Cardiac muscle cell (in vitro differentiated cells and primary cell): ENCODE data around the gene SMAD7. TPM values are rescaled to one million over a fixed set of nuclear protein-coding genes. Genes with fewer than 3 reads are reported as not detected.
A peak's percentile ranks its signal among the peaks of the same experiment; 100 is the strongest.

Source experiments
- DNase-seq, 2 donors: peaks; one replicate each; pipeline versions ENCODE4 v3.0.0 to v3.0.0-alpha.2; 2010 to 2017; ENCODE audit warnings: low read depth in 1 of 2, low spot score in 1 of 2
- H3K27ac ChIP-seq: fragments of 200-600 bp; sonication (generic); 2 replicates; pipeline ENCODE4 v1.5.1; 2016
- H3K27me3 ChIP-seq: fragments of 200-600 bp; sonication (generic); 2 replicates; pipeline ENCODE4 v1.6.0; 2016; ENCODE audit warnings: control low read depth
- H3K36me3 ChIP-seq: fragments of 200-600 bp; sonication (generic); 2 replicates; pipeline ENCODE4 v1.5.1; 2016; ENCODE audit warnings: control low read depth
- H3K4me1 ChIP-seq: fragments of 200-600 bp; sonication (generic); 2 replicates; pipeline ENCODE4 v1.8.1; 2017; ENCODE audit warnings: low read depth, mild to moderate bottlenecking, mixed run types
- H3K4me3 ChIP-seq: fragments of 200-600 bp; sonication (generic); 2 replicates; pipeline ENCODE4 v1.5.1; 2016; ENCODE audit warnings: mild to moderate bottlenecking
- H3K9me3 ChIP-seq: fragments of 200-600 bp; sonication (generic); 2 replicates; pipeline ENCODE4 v1.5.1; 2017; ENCODE audit warnings: low read depth, mild to moderate bottlenecking, control low read depth
- polyA plus RNA-seq: library from polyadenylated mRNA; unstranded; fragments of >200 nt; fragmentation: Nextera tagmentation; extraction: Ambion mirVana; gene quantifications from 2 replicates; pipeline ENCODE4 v1.2.1, GENCODE V29; 2016
- total RNA-seq: library from RNA; depleted of rRNA; stranded (reverse); fragments of >200 nt; gene quantifications from 2 replicates; pipeline ENCODE4 v1.2.3, GENCODE V29; 2016
- TF ChIP-seq, protein P1 (sequence below): IDR thresholded peaks from 2 replicates; pipeline ENCODE4 v1.5.1; 2012; ENCODE audit warnings: low read depth, mild to moderate bottlenecking, low read length

SMAD7 gene
- total and polyA plus RNA-seq, 2 experiments from 2014 or later, result 60.1 to 129 TPM

DNA sequence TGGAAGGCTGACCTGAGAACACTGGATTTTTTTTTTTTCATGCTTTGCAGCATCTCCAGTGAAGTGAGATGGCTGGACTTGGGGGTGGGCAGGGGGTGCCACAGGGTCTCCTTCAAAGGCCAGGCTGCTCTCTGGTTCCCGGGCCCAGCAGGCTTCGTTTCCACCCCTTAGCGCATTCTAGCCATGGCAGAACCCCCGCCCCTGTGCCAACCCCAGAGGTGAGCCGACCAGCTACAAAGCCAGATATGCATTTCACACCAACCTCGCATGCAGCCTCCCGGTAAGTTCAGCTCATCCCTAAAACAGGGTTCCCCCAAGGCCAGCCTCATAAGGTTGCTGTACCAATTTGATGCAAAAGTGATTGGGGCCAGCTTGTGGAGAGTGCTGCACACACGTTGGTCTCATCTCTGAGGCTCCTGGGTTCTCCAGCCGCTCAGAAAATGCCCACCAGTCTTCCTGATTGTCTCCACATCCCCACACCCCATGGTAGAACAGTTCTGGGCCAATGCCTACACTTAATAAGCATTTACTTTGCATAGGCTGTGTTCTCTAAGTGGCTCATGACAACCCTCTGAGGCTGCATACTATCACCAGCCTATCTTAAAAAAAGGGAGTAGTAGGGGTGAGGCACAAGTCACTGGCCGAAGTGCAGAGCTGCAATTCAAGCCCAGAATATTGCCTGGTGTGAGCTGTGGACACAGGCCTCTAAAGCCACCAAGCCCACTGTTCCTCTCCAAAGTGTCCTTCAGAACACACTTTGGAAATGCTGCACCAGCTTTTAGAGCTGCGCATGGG, 23.3 kb downstream of the SMAD7 start:
- Histone ChIP-seq H3K4me3 (no peak overlapping the region), H3K27me3 (no peaks in the 10 kb centered on the region), H3K4me1 (peaks cover 80% of the 10 kb centered on the region), H3K36me3 (no peaks in the 10 kb centered on the region), H3K9me3 (no peaks in the 10 kb centered on the region), H3K27ac (peak overlapping the region; percentile 84)
- DNase-seq, result no peak
- TF ChIP-seq, protein P1, sequence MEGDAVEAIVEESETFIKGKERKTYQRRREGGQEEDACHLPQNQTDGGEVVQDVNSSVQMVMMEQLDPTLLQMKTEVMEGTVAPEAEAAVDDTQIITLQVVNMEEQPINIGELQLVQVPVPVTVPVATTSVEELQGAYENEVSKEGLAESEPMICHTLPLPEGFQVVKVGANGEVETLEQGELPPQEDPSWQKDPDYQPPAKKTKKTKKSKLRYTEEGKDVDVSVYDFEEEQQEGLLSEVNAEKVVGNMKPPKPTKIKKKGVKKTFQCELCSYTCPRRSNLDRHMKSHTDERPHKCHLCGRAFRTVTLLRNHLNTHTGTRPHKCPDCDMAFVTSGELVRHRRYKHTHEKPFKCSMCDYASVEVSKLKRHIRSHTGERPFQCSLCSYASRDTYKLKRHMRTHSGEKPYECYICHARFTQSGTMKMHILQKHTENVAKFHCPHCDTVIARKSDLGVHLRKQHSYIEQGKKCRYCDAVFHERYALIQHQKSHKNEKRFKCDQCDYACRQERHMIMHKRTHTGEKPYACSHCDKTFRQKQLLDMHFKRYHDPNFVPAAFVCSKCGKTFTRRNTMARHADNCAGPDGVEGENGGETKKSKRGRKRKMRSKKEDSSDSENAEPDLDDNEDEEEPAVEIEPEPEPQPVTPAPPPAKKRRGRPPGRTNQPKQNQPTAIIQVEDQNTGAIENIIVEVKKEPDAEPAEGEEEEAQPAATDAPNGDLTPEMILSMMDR, result no peak

DNA sequence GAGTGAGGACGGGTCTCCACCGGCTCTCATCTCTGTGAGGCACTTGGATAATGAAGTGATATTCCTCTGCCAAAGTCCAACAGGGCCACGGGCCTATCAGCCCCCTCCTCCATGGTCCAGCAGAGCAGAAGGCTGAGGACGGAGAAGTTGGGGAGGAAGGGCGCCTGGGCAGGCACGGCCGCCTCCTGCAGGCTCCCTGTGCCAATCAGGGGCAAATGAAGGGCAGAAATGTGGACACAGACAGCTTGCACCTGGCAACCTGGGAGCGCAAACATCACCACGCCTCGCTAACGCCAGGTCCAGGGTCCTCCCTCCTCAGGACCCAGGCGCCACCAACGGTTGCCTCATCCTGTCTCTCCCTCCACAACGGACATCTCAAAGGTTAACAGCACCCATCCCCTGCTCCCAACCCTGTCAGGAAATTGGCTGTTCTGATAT, 24.3 kb downstream of the SMAD7 start:
- DNase-seq, result no peak
- TF ChIP-seq, protein P1, result no peak
- Histone ChIP-seq H3K36me3 (peaks cover 3% of the 10 kb centered on the region), H3K27me3 (no peaks in the 10 kb centered on the region), H3K9me3 (no peaks in the 10 kb centered on the region), H3K4me3 (no peak overlapping the region), H3K4me1 (peaks cover 70% of the 10 kb centered on the region), H3K27ac (peak overlapping the region; percentile 84)

DNA sequence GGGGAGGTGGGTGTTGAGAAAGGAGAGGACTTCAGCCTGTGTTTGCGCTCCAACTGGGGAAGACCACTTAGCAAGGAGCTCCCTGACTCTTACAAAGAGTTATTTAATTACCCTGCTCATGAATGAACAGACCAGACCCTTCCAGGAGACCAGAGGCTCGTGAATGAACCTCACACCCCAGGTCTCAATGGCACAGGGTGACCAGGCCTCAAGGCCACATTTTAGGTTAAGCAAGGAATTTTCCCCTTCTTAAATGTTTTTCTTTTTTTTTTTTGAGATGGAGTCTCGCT, 25.3 kb downstream of the SMAD7 start:
- TF ChIP-seq, protein P1, result no peak
- DNase-seq, result no peak
- peaks cover 60% of the 10 kb centered on the region for H3K4me1 ChIP-seq
- H3K36me3 ChIP-seq, result peaks cover 10% of the 10 kb centered on the region
- no peak overlapping the region for H3K4me3 ChIP-seq
- no peaks in the 10 kb centered on the region for H3K27me3 ChIP-seq
- H3K27ac ChIP-seq, result peak overlapping the region; percentile 81
- H3K9me3 ChIP-seq, result no peaks in the 10 kb centered on the region

DNA sequence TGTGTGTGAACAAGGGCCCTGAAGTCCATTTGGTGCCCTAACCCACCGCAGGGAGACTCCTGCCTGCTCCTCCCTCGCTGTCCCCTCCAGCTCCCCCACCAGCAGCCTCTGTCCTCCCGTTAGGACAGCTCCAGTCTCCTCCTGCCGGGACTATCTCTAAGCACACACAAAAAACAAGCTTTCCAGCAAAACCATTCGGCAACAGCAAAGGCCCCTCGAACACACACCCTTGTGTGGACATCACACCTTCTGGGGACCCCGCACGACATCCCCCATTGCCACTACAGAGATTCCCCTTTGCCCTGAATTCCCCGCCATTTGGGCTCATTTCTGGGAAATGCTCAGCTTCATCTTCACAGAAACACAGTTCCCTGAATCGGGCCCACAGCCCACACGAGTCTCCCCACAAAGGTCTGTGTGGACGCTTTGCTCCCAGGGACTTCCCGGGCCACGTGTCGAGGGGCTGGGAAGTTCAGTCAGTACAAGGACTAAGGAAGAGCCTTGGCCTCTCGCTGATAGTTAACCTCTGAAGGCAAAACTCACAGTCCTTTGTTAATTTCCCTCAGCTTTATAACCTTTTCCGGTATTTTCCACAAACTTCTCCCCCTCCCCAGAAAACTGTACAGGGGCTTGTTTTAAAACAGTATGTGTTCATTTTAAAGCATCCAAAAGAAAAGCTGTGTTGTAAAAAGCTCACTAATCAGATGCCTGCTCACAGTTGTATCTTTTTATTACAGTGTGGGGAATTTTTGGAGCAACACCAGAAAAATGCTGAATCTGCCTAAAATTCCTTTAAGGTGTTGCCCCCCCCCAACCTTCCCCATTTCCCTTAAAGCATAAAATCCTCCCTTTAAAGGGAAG, 25.9 kb downstream of the SMAD7 start:
- Histone ChIP-seq H3K27ac (peak overlapping the region; percentile 81), H3K4me1 (peaks cover 55% of the 10 kb centered on the region)
- no peak for DNase-seq

More for the DNA sequence above, 25.9 kb downstream of the SMAD7 start:
- TF ChIP-seq, protein P1, result peak; percentile 5
- Histone ChIP-seq H3K9me3 (no peaks in the 10 kb centered on the region), H3K27me3 (no peaks in the 10 kb centered on the region), H3K4me3 (no peak overlapping the region), H3K36me3 (peaks cover 10% of the 10 kb centered on the region)
